ENCODE measurements around the gene PRKCSH.

DNA sequence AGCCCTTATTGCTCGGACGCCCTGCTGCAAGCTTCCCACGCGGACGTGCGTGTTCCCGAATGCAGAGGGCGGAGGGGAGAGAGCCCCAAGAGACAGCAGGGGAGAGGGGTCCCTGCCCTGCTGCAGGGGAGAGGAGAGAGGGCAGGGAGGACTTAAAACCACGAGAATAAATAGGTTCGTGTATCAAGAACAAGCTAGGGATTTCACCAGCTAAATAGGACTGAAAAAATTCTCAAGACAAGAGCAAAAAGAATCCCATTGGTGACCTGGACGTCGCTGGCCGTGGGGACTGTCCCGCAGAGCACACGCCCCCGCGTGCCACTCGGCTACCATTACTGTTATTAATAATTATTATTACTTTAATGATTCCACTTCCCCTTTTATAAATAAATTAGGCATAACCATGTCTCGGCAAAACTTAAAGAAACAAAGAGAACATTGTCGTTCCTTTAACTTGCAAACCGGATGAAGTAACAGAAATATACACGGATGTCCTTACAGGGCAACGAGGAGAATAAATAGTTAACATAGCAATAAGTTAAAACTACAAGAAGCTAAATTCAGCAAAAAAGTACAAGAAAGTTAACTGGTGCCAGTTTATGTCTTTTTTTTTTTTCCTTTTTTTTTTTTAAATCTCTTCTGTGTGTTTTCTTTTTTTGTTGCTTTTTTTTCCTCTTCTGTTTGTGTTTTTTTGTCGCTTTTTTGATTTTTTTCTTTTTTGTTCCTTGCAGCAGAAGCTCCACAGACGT lies 16.6 kb downstream of the PRKCSH start:
- TF ChIP-seq EZH2 (IDR thresholded peaks at IDR 0.05; ENCODE audit: borderline replicate concordance, insufficient read depth, low read depth, low read length, poor library complexity, severe bottlenecking): no peak
- TF ChIP-seq, protein P1, sequence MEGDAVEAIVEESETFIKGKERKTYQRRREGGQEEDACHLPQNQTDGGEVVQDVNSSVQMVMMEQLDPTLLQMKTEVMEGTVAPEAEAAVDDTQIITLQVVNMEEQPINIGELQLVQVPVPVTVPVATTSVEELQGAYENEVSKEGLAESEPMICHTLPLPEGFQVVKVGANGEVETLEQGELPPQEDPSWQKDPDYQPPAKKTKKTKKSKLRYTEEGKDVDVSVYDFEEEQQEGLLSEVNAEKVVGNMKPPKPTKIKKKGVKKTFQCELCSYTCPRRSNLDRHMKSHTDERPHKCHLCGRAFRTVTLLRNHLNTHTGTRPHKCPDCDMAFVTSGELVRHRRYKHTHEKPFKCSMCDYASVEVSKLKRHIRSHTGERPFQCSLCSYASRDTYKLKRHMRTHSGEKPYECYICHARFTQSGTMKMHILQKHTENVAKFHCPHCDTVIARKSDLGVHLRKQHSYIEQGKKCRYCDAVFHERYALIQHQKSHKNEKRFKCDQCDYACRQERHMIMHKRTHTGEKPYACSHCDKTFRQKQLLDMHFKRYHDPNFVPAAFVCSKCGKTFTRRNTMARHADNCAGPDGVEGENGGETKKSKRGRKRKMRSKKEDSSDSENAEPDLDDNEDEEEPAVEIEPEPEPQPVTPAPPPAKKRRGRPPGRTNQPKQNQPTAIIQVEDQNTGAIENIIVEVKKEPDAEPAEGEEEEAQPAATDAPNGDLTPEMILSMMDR (IDR thresholded peaks at IDR 0.05): no peak
